Measurements from ENCODE around the gene VEGFC.

VEGFC gene

GRCh38 chr4:176752191-176752749 lies 40.5 kb downstream of the VEGFC start:
- Histone ChIP-seq H3K79me2 (ENCODE audit: insufficient read depth, low read length) (no peaks in the 10 kb centered on the region), H2AFZ (ENCODE audit: low read length) (no peak overlapping the region), H3F3A (ENCODE audit: low read depth) (no peaks in the 10 kb centered on the region), H3K9me2 (replicated peaks; ENCODE audit: low read depth, low read length) (no peaks in the 10 kb centered on the region), H3K9me3 (ENCODE audit: insufficient read depth, low read depth, low read length) (no peaks in the 10 kb centered on the region), H3K27me3 (ENCODE audit: insufficient read depth, low read length, poor library complexity, severe bottlenecking) (no peaks in the 10 kb centered on the region), H3K4me2 (ENCODE audit: low read depth, low read length, poor library complexity, severe bottlenecking) (no peak overlapping the region), H3K4me1 (ENCODE audit: insufficient read depth, low read length, poor library complexity, severe bottlenecking) (no peaks in the 10 kb centered on the region), H3K9ac (ENCODE audit: low read depth, low read length, poor library complexity, severe bottlenecking) (no peak overlapping the region), H3K36me3 (ENCODE audit: insufficient read depth, low read length) (no peaks in the 10 kb centered on the region), H3K4me3 (ENCODE audit: low read length, poor library complexity, severe bottlenecking) (no peak overlapping the region), H4K20me1 (ENCODE audit: insufficient read depth, low read length, poor library complexity, severe bottlenecking) (no peaks in the 10 kb centered on the region)
- TF ChIP-seq CTCF (conservative IDR thresholded peaks at IDR 0.05; ENCODE audit: low read length) (no peak), EZH2phosphoT487 (IDR thresholded peaks at IDR 0.05; ENCODE audit: borderline replicate concordance) (no peak)

- Histone ChIP-seq H3K79me2 (ENCODE audit: insufficient read depth, low read length) (no peaks in the 10 kb centered on the region), H3K9me2 (replicated peaks; ENCODE audit: low read depth, low read length) (no peaks in the 10 kb centered on the region), H3K9ac (ENCODE audit: low read depth, low read length, poor library complexity, severe bottlenecking) (no peak overlapping the region), H3K27me3 (ENCODE audit: insufficient read depth, low read length, poor library complexity, severe bottlenecking) (no peaks in the 10 kb centered on the region), H3K4me1 (ENCODE audit: insufficient read depth, low read length, poor library complexity, severe bottlenecking) (no peaks in the 10 kb centered on the region), H2AFZ (ENCODE audit: low read length) (no peak overlapping the region), H3K4me2 (ENCODE audit: low read depth, low read length, poor library complexity, severe bottlenecking) (no peak overlapping the region), H4K20me1 (ENCODE audit: insufficient read depth, low read length, poor library complexity, severe bottlenecking) (no peaks in the 10 kb centered on the region), H3K9me3 (ENCODE audit: insufficient read depth, low read depth, low read length) (no peaks in the 10 kb centered on the region), H3K4me3 (ENCODE audit: low read length, poor library complexity, severe bottlenecking) (no peak overlapping the region), H3K36me3 (ENCODE audit: insufficient read depth, low read length) (no peaks in the 10 kb centered on the region), H3F3A (ENCODE audit: low read depth) (no peaks in the 10 kb centered on the region)
- TF ChIP-seq CTCF (conservative IDR thresholded peaks at IDR 0.05; ENCODE audit: low read length) (no peak), EZH2phosphoT487 (IDR thresholded peaks at IDR 0.05; ENCODE audit: borderline replicate concordance) (no peak)
These were observed 41.7 kb downstream of the VEGFC start for GRCh38 chr4:176751061-176751460.

- Histone ChIP-seq H3K79me2 (ENCODE audit: insufficient read depth, low read length) (no peaks in the 10 kb centered on the region), H3K4me3 (ENCODE audit: low read length, poor library complexity, severe bottlenecking) (no peak overlapping the region), H2AFZ (ENCODE audit: low read length) (no peak overlapping the region), H3F3A (ENCODE audit: low read depth) (no peaks in the 10 kb centered on the region), H3K9me3 (ENCODE audit: insufficient read depth, low read depth, low read length) (no peaks in the 10 kb centered on the region), H4K20me1 (ENCODE audit: insufficient read depth, low read length, poor library complexity, severe bottlenecking) (no peaks in the 10 kb centered on the region), H3K9me2 (replicated peaks; ENCODE audit: low read depth, low read length) (no peaks in the 10 kb centered on the region), H3K9ac (ENCODE audit: low read depth, low read length, poor library complexity, severe bottlenecking) (no peak overlapping the region), H3K4me1 (ENCODE audit: insufficient read depth, low read length, poor library complexity, severe bottlenecking) (no peaks in the 10 kb centered on the region), H3K36me3 (ENCODE audit: insufficient read depth, low read length) (no peaks in the 10 kb centered on the region), H3K27me3 (ENCODE audit: insufficient read depth, low read length, poor library complexity, severe bottlenecking) (no peaks in the 10 kb centered on the region), H3K4me2 (ENCODE audit: low read depth, low read length, poor library complexity, severe bottlenecking) (no peak overlapping the region)
- TF ChIP-seq EZH2phosphoT487 (IDR thresholded peaks at IDR 0.05; ENCODE audit: borderline replicate concordance) = no peak
- no peak for TF ChIP-seq CTCF (conservative IDR thresholded peaks at IDR 0.05; ENCODE audit: low read length)
These were observed 45.9 kb downstream of the VEGFC start for GRCh38 chr4:176746846-176747245.
